Astrocyte (in vitro differentiated cells and primary cell): ENCODE measurements around the gene FAM229A. TPM values are rescaled to one million over a fixed set of nuclear protein-coding genes. Genes with fewer than 3 reads are reported as not detected.

Source experiments
- DNase-seq: peaks from one replicate; pipeline ENCODE4 v3.0.0-alpha.2; 2010; ENCODE audit warnings: low read depth
- FAIRE-seq: peaks from 2 replicates; lab custom pipeline; 2011; peaks lifted over from hg19 to GRCh38; lab: Jason Lieb, UNC
- H2AFZ ChIP-seq: 2 replicates; pipeline ENCODE4 v1.6.0; 2012; ENCODE audit warnings: low read depth, low read length, inconsistent platforms
- H3K27ac ChIP-seq: 2 replicates; pipeline ENCODE4 v1.5.1; 2011; ENCODE audit warnings: low read depth, low read length, inconsistent platforms
- H3K27me3 ChIP-seq: 2 replicates; pipeline ENCODE4 v1.6.0; 2011; ENCODE audit warnings: low read length, inconsistent platforms; ENCODE audit not compliant: insufficient read depth
- H3K36me3 ChIP-seq: 2 replicates; pipeline ENCODE4 v1.5.1; 2011; ENCODE audit warnings: low read length, inconsistent platforms; ENCODE audit not compliant: insufficient read depth
- H3K4me1 ChIP-seq: 2 replicates; pipeline ENCODE4 v1.5.1; 2011; ENCODE audit warnings: low read length, inconsistent platforms; ENCODE audit not compliant: insufficient read depth
- H3K4me2 ChIP-seq: 2 replicates; pipeline ENCODE4 v1.6.0; 2012; ENCODE audit warnings: low read length, inconsistent platforms
- H3K4me3 ChIP-seq: 2 replicates; pipeline ENCODE4 v1.5.1; 2011; ENCODE audit warnings: low read depth, mild to moderate bottlenecking, low read length, inconsistent platforms; ENCODE audit not compliant: insufficient read depth
- H3K79me2 ChIP-seq: 2 replicates; pipeline ENCODE4 v1.6.0; 2012; ENCODE audit warnings: mild to moderate bottlenecking, low read length, inconsistent platforms; ENCODE audit not compliant: insufficient read depth
- H3K9ac ChIP-seq: 2 replicates; pipeline ENCODE4 v1.6.0; 2012; ENCODE audit warnings: mild to moderate bottlenecking, low read length, inconsistent platforms
- H3K9me3 ChIP-seq: 2 replicates; pipeline ENCODE4 v1.5.1; 2012; ENCODE audit warnings: low read depth, mild to moderate bottlenecking, low read length, inconsistent platforms; ENCODE audit not compliant: insufficient read depth
- H4K20me1 ChIP-seq: 2 replicates; pipeline ENCODE4 v1.6.0; 2012; ENCODE audit warnings: low read length, inconsistent platforms; ENCODE audit not compliant: insufficient read depth
- H3K27ac Mint-ChIP-seq: one replicate; pipeline ENCODE4 v1.8.0; 2021; ENCODE audit warnings: mild to moderate bottlenecking, mixed read lengths; ENCODE audit not compliant: unreplicated experiment
- H3K27me3 Mint-ChIP-seq: one replicate; pipeline ENCODE4 v1.8.0; 2021; ENCODE audit warnings: low read depth, mixed read lengths; ENCODE audit not compliant: unreplicated experiment
- H3K36me3 Mint-ChIP-seq: one replicate; pipeline ENCODE4 v1.8.0; 2021; ENCODE audit warnings: low read depth, mixed read lengths; ENCODE audit not compliant: unreplicated experiment
- H3K4me1 Mint-ChIP-seq: one replicate; pipeline ENCODE4 v1.8.0; 2021; ENCODE audit warnings: low read depth, mixed read lengths; ENCODE audit not compliant: unreplicated experiment
- H3K4me3 Mint-ChIP-seq: one replicate; pipeline ENCODE4 v1.8.0; 2021; ENCODE audit warnings: mild to moderate bottlenecking, moderate library complexity, mixed read lengths; ENCODE audit not compliant: unreplicated experiment
- H3K9me3 Mint-ChIP-seq: one replicate; pipeline ENCODE4 v1.8.0; 2021; ENCODE audit warnings: mild to moderate bottlenecking, mixed read lengths; ENCODE audit not compliant: unreplicated experiment
- CTCF ChIP-seq: IDR thresholded peaks from 2 replicates; pipeline ENCODE4 v1.5.1; 2011; ENCODE audit warnings: low read depth, mild to moderate bottlenecking, inconsistent platforms, low read length, moderate library complexity; ENCODE audit not compliant: insufficient read depth
- EZH2 ChIP-seq: IDR thresholded peaks from 2 replicates; pipeline ENCODE4 v1.6.1; 2012; ENCODE audit warnings: mild to moderate bottlenecking, low read length, inconsistent platforms; ENCODE audit not compliant: insufficient read depth
- total RNA-seq: library from RNA; stranded (reverse); gene quantifications from 2 replicates; pipeline ENCODE4 v1.2.1, GENCODE V29; 2021

The FAM229A gene
- total RNA-seq, 1 donor from 2014 or later: 4.2 TPM

GRCh38 chr1:32361308-32361673 lies 994 bp downstream of the FAM229A start:
- Histone ChIP-seq H3K4me2 (peak overlapping the region; percentile 89), H3K27ac (no peak overlapping the region), H4K20me1 (peaks cover 9% of the 10 kb centered on the region), H3K9ac (no peak overlapping the region), H3K4me1 (peaks cover 11% of the 10 kb centered on the region), H2AFZ (no peak overlapping the region), H3K27me3 (no peaks in the 10 kb centered on the region), H3K9me3 (no peaks in the 10 kb centered on the region), H3K36me3 (peaks cover 10% of the 10 kb centered on the region), H3K4me3 (no peak overlapping the region), H3K79me2 (no peaks in the 10 kb centered on the region)
- H3K4me3 Mint-ChIP-seq: no peak overlapping the region
- no peaks in the 10 kb centered on the region for H3K9me3 Mint-ChIP-seq
- H3K27ac Mint-ChIP-seq: no peak overlapping the region
- FAIRE-seq: no peak
- H3K4me1 Mint-ChIP-seq: peaks cover 4% of the 10 kb centered on the region
- H3K27me3 Mint-ChIP-seq: no peaks in the 10 kb centered on the region
- TF ChIP-seq CTCF (no peak), EZH2 (no peak)
- peaks cover 18% of the 10 kb centered on the region for H3K36me3 Mint-ChIP-seq
- DNase-seq: no peak

- Histone ChIP-seq H3K9ac (no peak overlapping the region), H3K4me1 (peaks cover 18% of the 10 kb centered on the region), H2AFZ (no peak overlapping the region), H3K4me2 (no peak overlapping the region), H4K20me1 (peaks cover 4% of the 10 kb centered on the region), H3K36me3 (peaks cover 3% of the 10 kb centered on the region), H3K27me3 (no peaks in the 10 kb centered on the region), H3K9me3 (no peaks in the 10 kb centered on the region), H3K27ac (no peak overlapping the region), H3K4me3 (no peak overlapping the region), H3K79me2 (no peaks in the 10 kb centered on the region)
- peaks cover 14% of the 10 kb centered on the region for H3K36me3 Mint-ChIP-seq
- no peaks in the 10 kb centered on the region for H3K27me3 Mint-ChIP-seq
- no peak for DNase-seq
- no peak overlapping the region for H3K4me3 Mint-ChIP-seq
- TF ChIP-seq CTCF (no peak), EZH2 (no peak)
- FAIRE-seq: no peak
- H3K27ac Mint-ChIP-seq: no peak overlapping the region
- H3K4me1 Mint-ChIP-seq: peaks cover 13% of the 10 kb centered on the region
- no peaks in the 10 kb centered on the region for H3K9me3 Mint-ChIP-seq
Observed at GRCh38 chr1:32358435-32358834, 3.9 kb downstream of the FAM229A start.

GRCh38 chr1:32357614-32358013 lies 4.7 kb downstream of the FAM229A start:
- Mint-ChIP-seq H3K4me3 (no peak overlapping the region), H3K9me3 (no peaks in the 10 kb centered on the region), H3K27me3 (no peaks in the 10 kb centered on the region), H3K4me1 (peaks cover 19% of the 10 kb centered on the region), H3K27ac (no peak overlapping the region), H3K36me3 (peaks cover 7% of the 10 kb centered on the region)
- H4K20me1 ChIP-seq: peaks cover 4% of the 10 kb centered on the region
- H3K4me3 ChIP-seq: no peak overlapping the region
- no peak overlapping the region for H2AFZ ChIP-seq
- peaks cover 25% of the 10 kb centered on the region for H3K4me1 ChIP-seq
- H3K9me3 ChIP-seq: no peaks in the 10 kb centered on the region
- H3K79me2 ChIP-seq: no peaks in the 10 kb centered on the region
- no peak for DNase-seq
- H3K9ac ChIP-seq: no peak overlapping the region
- TF ChIP-seq CTCF (no peak), EZH2 (no peak)
- H3K27me3 ChIP-seq: no peaks in the 10 kb centered on the region
- no peaks in the 10 kb centered on the region for H3K36me3 ChIP-seq
- no peak overlapping the region for H3K27ac ChIP-seq
- H3K4me2 ChIP-seq: no peak overlapping the region
- FAIRE-seq: no peak
